OCI-LY1 (cell line): ENCODE measurements around the gene EHD1.

Source experiments
- H2AFZ ChIP-seq: fragments of 200-600 bp; sonication (generic), shearing (Covaris generic); 2 replicates; pipeline ENCODE4 v1.6.0; 2014; ENCODE audit warnings: antibody characterized with exemption, mild to moderate bottlenecking, low read length
- H3F3A ChIP-seq: fragments of 200-600 bp; sonication (generic), shearing (Covaris generic); 2 replicates; pipeline ENCODE4 v1.6.0; 2014; ENCODE audit warnings: mild to moderate bottlenecking, antibody characterized with exemption, low read length, moderate library complexity; ENCODE audit not compliant: insufficient read depth
- H3K27ac ChIP-seq: fragments of 200-600 bp; sonication (generic); 2 replicates; pipeline ENCODE4 v1.5.1; 2014; ENCODE audit warnings: low read length, mixed run types, mild to moderate bottlenecking, low read depth; ENCODE audit not compliant: poor library complexity, severe bottlenecking
- H3K27me3 ChIP-seq: fragments of 200-600 bp; sonication (generic); 2 replicates; pipeline ENCODE4 v1.6.0; 2014; ENCODE audit warnings: antibody characterized with exemption, mild to moderate bottlenecking, low read length, moderate library complexity; ENCODE audit not compliant: insufficient read depth
- H3K36me3 ChIP-seq: fragments of 200-600 bp; sonication (generic); 2 replicates; pipeline ENCODE4 v1.6.1; 2014; ENCODE audit warnings: mild to moderate bottlenecking, antibody characterized with exemption, low read length, moderate library complexity, mixed read lengths; ENCODE audit not compliant: insufficient read depth
- H3K4me1 ChIP-seq: fragments of 200-600 bp; sonication (generic); 2 replicates; pipeline ENCODE4 v1.5.1; 2014; ENCODE audit warnings: mild to moderate bottlenecking, low read length, moderate library complexity; ENCODE audit not compliant: insufficient read depth, severe bottlenecking
- H3K4me2 ChIP-seq: fragments of 200-600 bp; sonication (generic), shearing (Covaris generic); 2 replicates; pipeline ENCODE4 v1.6.1; 2014; ENCODE audit warnings: low read length
- H3K4me3 ChIP-seq: fragments of 200-600 bp; sonication (generic); 2 replicates; pipeline ENCODE4 v1.5.1; 2014; ENCODE audit warnings: low read length, low read depth, mild to moderate bottlenecking, mixed read lengths; ENCODE audit not compliant: poor library complexity, severe bottlenecking
- H3K79me2 ChIP-seq: fragments of 200-600 bp; shearing (Covaris generic); 2 replicates; pipeline ENCODE4 v1.6.1; 2016; ENCODE audit warnings: mixed run types, low read length, mixed read lengths; ENCODE audit not compliant: insufficient read depth
- H3K9ac ChIP-seq: fragments of 200-600 bp; sonication (generic), shearing (Covaris generic); 2 replicates; pipeline ENCODE4 v1.6.1; 2014; ENCODE audit warnings: mild to moderate bottlenecking, low read length, mixed read lengths
- H3K9me2 ChIP-seq: fragments of 200-600 bp; sonication (generic), shearing (Covaris generic); 2 replicates; pipeline ENCODE4 v1.6.1; 2014; ENCODE audit warnings: low read depth, mild to moderate bottlenecking, low read length, mixed read lengths
- H3K9me3 ChIP-seq: fragments of 200-600 bp; shearing (Covaris generic); 2 replicates; pipeline ENCODE4 v1.6.1; 2014; ENCODE audit warnings: low read length, mixed read lengths
- H4K20me1 ChIP-seq: fragments of 200-600 bp; sonication (generic), shearing (Covaris generic); 2 replicates; pipeline ENCODE4 v1.6.0; 2016; ENCODE audit warnings: mild to moderate bottlenecking, low read length; ENCODE audit not compliant: insufficient read depth
- EZH2 ChIP-seq: fragments of 200-600 bp; sonication (generic), shearing (Covaris generic); IDR thresholded peaks from 2 replicates; pipeline ENCODE4 v1.8.0; 2017; ENCODE audit warnings: borderline replicate concordance, mixed run types, mild to moderate bottlenecking, antibody characterized with exemption, low read length, moderate library complexity, mixed read lengths
- TF ChIP-seq, protein P1 (sequence below): fragments of 200-600 bp; sonication (generic), shearing (Covaris generic); IDR thresholded peaks from 2 replicates; pipeline ENCODE4 v1.5.1; 2017; ENCODE audit warnings: mild to moderate bottlenecking, antibody characterized with exemption, low read length, moderate library complexity, mixed read lengths

EHD1 gene

DNA sequence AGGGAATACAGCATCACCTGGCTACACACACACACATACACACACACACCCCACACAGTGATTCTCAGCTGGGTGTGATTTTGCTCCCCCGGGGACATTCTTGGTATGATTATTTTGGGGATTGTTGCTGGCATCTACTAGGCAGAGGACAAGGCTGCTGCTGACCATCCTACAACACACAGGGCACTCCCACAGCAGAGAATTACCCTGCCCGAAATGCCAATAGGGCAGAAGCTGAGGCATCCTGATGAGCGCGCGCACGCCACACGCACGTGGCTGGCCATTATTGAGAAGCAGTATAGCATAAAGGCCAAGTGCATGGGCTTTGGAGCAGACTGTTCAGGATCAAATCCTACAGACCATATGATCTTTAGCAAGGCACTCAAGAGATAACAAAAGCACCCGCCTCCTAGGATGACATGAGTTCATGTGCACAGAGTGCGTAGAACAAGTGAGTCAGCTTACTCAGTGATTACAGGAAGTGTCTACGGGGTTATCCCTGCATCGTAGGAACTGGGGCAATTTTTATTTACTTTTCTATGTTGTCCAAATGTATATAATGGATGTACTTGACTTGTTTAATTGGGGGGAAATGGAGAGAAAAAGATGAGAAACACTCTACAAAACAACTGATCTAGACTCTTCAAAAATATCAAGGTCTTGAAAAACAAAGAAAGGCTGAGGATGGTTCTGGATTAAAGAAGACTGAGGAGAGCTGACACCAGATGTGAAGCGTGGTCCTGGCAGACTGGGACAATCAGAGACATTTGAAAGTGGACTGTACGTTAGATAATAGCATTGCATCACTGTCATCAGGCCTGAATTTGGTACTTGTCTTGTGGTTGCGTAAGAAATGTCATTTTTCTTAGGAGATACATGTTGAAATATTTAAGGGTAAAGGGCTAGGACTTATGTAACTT lies 7.2 kb upstream of the EHD1 start:
- H3K27ac ChIP-seq: peak overlapping the region; percentile 64
- H3K4me3 ChIP-seq: no peak overlapping the region
- H3K79me2 ChIP-seq: no peaks in the 10 kb centered on the region
- TF ChIP-seq, protein P1, sequence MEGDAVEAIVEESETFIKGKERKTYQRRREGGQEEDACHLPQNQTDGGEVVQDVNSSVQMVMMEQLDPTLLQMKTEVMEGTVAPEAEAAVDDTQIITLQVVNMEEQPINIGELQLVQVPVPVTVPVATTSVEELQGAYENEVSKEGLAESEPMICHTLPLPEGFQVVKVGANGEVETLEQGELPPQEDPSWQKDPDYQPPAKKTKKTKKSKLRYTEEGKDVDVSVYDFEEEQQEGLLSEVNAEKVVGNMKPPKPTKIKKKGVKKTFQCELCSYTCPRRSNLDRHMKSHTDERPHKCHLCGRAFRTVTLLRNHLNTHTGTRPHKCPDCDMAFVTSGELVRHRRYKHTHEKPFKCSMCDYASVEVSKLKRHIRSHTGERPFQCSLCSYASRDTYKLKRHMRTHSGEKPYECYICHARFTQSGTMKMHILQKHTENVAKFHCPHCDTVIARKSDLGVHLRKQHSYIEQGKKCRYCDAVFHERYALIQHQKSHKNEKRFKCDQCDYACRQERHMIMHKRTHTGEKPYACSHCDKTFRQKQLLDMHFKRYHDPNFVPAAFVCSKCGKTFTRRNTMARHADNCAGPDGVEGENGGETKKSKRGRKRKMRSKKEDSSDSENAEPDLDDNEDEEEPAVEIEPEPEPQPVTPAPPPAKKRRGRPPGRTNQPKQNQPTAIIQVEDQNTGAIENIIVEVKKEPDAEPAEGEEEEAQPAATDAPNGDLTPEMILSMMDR: no peak
- TF ChIP-seq EZH2: no peak
- H3K4me2 ChIP-seq: no peak overlapping the region
- peak overlapping the region; percentile 67; the same call in 1 of the 2 replicates for H2AFZ ChIP-seq
- H3K4me1 ChIP-seq: peaks cover 75% of the 10 kb centered on the region
- no peaks in the 10 kb centered on the region for H3K36me3 ChIP-seq
- H3K9me2 ChIP-seq: no peaks in the 10 kb centered on the region
- H3K9me3 ChIP-seq: no peaks in the 10 kb centered on the region
- H3K27me3 ChIP-seq: no peaks in the 10 kb centered on the region
- H4K20me1 ChIP-seq: no peaks in the 10 kb centered on the region
- no peaks in the 10 kb centered on the region; the same call in 1 of the 2 replicates for H3F3A ChIP-seq
- no peak overlapping the region for H3K9ac ChIP-seq

- peak overlapping the region; percentile 28; the same call in 1 of the 2 replicates for H3K4me2 ChIP-seq
- H3K27ac ChIP-seq: peak overlapping the region; percentile 96
- no peak overlapping the region for H2AFZ ChIP-seq
- H4K20me1 ChIP-seq: no peaks in the 10 kb centered on the region
- H3K9me2 ChIP-seq: no peaks in the 10 kb centered on the region
- peak overlapping the region; percentile 33 for H3K9ac ChIP-seq
- H3K27me3 ChIP-seq: no peaks in the 10 kb centered on the region
- no peak for TF ChIP-seq EZH2
- TF ChIP-seq, protein P1: no peak
- no peaks in the 10 kb centered on the region; the same call in 1 of the 2 replicates for H3F3A ChIP-seq
- no peak overlapping the region for H3K4me3 ChIP-seq
- H3K79me2 ChIP-seq: no peaks in the 10 kb centered on the region
- no peaks in the 10 kb centered on the region for H3K36me3 ChIP-seq
- peaks cover 91% of the 10 kb centered on the region for H3K4me1 ChIP-seq
- no peaks in the 10 kb centered on the region for H3K9me3 ChIP-seq
Measured at GRCh38 chr11:64884019-64884418, 5.6 kb upstream of the EHD1 start.

DNA sequence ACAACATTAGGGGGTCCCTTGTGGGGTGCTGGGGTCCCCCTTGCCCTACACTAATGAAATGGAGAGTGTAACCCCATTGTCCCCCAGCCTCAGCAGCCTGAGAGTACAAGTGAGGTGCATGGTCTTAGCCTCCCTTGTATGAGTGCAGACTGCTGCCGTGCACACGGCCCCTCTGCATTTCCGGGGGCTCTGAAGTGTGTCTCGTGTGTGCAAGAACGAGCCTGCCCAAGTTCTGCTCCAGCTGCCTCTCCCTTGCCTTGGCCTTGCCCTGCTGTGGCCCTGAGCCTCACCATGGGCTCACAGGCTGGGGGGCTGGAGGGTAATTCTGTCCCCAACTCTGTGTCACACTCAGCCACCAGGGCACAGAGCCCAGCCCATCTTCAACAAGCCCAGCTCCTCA lies 5.2 kb upstream of the EHD1 start:
- Histone ChIP-seq H3K9me2 (no peaks in the 10 kb centered on the region), H3K4me2 (peak overlapping the region; percentile 28; the same call in 1 of the 2 replicates), H4K20me1 (no peaks in the 10 kb centered on the region), H3K9me3 (no peaks in the 10 kb centered on the region), H3K27ac (peak overlapping the region; percentile 96), H3K27me3 (no peaks in the 10 kb centered on the region), H2AFZ (no peak overlapping the region), H3K79me2 (no peaks in the 10 kb centered on the region), H3K36me3 (no peaks in the 10 kb centered on the region), H3K9ac (peak overlapping the region; percentile 33), H3F3A (no peaks in the 10 kb centered on the region; the same call in 1 of the 2 replicates), H3K4me3 (no peak overlapping the region), H3K4me1 (peaks cover 88% of the 10 kb centered on the region)
- TF ChIP-seq, protein P1: no peak
- no peak for TF ChIP-seq EZH2
